A204.1 (cell line): ENCODE measurements around the gene CUL9.

Experiments used
- FAIRE-seq: peaks from 2 replicates; lab custom pipeline; 2012; peaks lifted over from hg19 to GRCh38; lab: Jason Lieb, UNC

The CUL9 gene

DNA sequence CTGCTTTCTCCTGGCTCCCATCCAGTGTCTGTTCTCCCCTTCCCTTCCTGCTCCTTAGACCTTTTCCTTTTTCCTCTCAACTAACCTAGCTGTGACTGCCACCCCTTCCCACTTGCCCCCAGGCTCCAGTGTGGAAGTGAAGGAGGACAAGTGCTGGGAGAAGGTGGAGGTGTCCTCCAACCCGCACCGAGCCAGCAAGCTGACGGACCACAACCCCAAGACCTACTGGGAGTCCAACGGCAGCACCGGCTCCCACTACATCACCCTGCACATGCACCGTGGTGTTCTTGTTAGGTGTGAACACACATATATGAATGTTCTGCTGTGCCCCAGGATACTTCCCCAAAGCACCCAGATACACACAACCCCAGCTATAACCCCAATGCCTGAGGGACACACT, 18.5 kb downstream of the CUL9 start:
- no peak for FAIRE-seq

DNA sequence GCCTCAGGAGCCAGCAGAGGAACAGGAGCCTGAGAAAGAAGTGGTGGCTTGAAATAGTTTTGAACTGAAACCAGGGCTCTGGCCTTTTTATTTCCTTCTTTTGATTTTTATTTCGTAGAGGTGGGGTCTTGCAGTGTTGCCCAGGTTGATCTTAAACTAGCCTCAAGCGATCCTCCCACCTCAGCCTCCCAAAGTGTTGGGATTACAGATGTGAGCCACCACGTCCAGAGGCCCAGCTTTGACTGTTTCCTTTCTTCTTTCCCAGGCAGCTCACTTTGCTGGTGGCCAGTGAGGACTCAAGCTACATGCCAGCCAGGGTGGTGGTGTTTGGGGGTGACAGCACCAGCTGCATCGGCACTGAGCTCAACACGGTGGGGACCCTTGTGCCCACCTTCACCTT, 20.5 kb downstream of the CUL9 start:
- FAIRE-seq = no peak

GRCh38 chr6:43203029-43203717, 21.2 kb downstream of the CUL9 start:
- no peak for FAIRE-seq

DNA sequence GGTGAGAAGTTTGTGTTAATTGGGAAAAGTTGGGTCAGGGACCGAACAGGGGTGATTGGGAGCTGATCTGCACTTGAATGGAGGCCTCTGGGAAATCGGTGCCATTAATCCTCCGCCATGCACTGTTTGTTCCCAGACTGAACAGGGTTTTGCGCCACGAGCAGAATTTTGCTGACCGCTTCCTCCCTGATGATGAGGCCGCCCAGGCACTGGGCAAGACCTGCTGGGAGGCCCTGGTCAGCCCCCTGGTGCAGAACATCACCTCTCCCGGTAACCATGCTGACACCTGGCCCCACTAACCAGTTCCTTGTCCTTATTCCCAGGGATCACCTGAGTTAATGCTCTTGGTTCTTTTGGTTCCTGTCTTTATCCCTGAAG, 21.7 kb downstream of the CUL9 start:
- FAIRE-seq = no peak

GRCh38 chr6:43204271-43205105, 22.5 kb downstream of the CUL9 start:
- no peak for FAIRE-seq

- FAIRE-seq = no peak
Observed at GRCh38 chr6:43205849-43206248, 23.9 kb downstream of the CUL9 start.

GRCh38 chr6:43207286-43207685, 25.3 kb downstream of the CUL9 start:
- FAIRE-seq = peak; percentile 46

GRCh38 chr6:43211955-43212354, 30.0 kb downstream of the CUL9 start:
- no peak for FAIRE-seq

DNA sequence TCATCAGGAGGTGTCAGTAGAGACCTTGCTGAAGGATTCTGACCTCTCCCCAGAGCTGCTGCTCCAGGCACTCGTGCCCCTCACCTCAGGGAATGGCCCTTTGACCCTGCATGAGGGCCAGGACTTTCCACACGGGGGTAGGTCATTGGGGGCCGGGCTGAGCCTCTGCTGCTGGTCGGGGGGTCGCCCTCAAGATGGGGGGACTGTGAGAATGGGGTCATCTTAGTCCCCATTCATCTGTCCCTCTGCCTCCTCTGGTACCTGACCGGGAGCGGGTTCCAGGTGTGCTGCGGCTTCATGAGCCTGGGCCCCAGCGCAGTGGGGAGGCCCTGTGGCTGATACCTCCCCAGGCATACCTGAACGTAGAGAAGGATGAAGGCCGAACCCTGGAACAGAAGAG, 31.4 kb downstream of the CUL9 start:
- FAIRE-seq = no peak

GRCh38 chr6:43215066-43215465, 33.1 kb downstream of the CUL9 start:
- FAIRE-seq = no peak

DNA sequence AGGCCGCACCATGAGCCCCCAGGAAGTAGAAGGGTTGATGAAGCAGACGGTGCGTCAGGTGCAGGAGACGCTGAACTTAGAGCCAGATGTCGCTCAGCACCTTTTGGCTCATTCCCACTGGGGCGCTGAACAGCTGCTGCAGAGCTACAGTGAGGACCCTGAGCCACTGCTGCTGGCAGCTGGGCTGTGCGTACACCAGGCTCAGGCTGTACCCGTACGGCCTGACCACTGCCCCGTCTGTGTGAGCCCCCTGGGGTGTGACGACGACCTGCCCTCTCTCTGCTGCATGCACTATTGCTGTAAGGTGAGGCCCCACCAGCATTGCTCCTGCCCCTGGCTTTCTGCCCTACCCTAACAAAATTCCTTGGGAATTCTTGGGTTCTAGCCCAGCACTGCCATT, 34.2 kb downstream of the CUL9 start:
- FAIRE-seq = no peak

- no peak for FAIRE-seq
Observed at GRCh38 chr6:43217351-43217750, 35.4 kb downstream of the CUL9 start.

GRCh38 chr6:43219119-43219518, 37.1 kb downstream of the CUL9 start:
- no peak for FAIRE-seq

GRCh38 chr6:43219814-43220213, 37.8 kb downstream of the CUL9 start:
- no peak for FAIRE-seq

DNA sequence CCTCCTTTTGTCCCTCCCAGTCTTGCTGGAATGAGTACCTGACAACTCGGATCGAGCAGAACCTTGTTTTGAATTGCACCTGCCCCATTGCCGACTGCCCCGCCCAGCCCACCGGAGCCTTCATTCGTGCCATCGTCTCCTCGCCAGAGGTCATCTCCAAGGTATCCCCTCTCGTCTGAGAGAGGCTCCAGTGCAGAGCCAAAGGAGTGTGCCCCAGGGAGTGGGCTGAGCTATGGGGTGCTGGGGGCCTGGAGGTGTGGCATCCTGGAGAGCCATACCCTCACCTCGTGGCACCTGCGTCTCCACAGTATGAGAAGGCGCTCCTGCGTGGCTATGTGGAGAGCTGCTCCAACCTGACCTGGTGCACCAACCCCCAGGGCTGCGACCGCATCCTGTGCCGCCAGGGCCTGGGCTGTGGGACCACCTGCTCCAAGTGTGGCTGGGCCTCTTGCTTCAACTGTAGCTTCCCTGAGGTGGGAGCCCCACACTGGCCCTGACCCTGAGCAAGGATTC, 38.5 kb downstream of the CUL9 start:
- no peak for FAIRE-seq

- no peak for FAIRE-seq
Observed at GRCh38 chr6:43221046-43221972, 39.3 kb downstream of the CUL9 start.

DNA sequence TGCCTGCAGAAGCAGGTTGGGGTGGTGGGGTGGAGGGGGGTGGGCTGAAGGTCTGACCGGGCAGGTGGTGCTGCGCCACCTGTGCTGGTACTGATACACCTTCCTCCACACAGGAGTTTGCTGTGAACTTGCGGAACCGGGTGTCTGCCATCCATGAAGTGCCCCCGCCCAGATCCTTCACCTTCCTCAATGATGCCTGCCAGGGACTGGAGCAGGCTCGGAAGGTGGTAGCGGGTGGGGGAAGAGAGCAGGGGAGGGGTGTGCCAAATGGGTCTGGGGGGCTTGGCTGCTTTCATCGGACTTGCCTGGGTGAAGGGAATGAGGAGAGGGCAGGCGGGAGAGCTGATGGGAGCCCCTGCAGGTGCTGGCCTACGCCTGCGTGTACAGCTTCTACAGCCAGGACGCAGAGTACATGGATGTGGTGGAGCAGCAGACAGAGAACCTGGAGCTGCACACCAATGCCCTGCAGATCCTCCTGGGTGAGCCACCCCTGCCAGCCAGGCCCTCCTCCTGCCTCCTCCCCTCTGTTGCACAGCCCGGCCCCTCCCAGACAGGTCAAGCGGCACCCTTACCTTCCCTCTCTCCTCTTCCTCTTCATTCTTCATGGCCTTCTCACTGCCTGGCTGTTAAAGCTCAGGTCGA, 40.5 kb downstream of the CUL9 start:
- FAIRE-seq = no peak

DNA sequence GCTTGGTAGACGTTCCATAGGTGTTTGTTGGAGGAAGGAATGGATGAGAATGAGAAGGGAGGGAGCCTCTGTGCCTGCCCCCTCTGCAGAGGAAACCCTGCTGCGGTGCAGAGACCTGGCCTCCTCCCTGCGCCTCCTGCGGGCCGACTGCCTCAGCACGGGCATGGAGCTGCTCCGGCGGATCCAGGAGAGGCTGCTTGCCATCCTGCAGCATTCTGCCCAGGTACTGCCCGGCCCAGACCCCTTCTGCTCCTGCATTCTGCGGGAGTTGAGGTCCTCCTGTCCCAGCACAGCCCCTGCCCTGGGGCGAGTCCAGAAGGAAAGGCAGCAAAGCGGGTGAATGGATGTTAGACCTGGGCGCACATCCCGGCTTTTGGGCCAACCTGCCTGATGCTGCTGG, 41.2 kb downstream of the CUL9 start:
- no peak for FAIRE-seq

- no peak for FAIRE-seq
Observed at GRCh38 chr6:43226192-43226851, 44.3 kb downstream of the CUL9 start.

GRCh38 chr6:43228951-43229802, 47.2 kb downstream of the CUL9 start, which contains the start of gene DNPH1:
DNPH1 (minus strand) TSS chr6:43229481; CDS start chr6:43229456, 25 bp downstream.
- FAIRE-seq = no peak
